Gastrocnemius medialis (tissue), 4 donors: ENCODE results near the gene TGFBR1. TPM values are rescaled to one million over a fixed set of nuclear protein-coding genes. Genes with fewer than 3 reads are reported as not detected.

Experiments used
- ATAC-seq, 2 donors: fragments of 150-250 bp; one replicate each; pipeline ENCODE4 v1.9.1; 2016
- DNase-seq, 2 donors: peaks; one replicate each; pipeline ENCODE4 v3.0.0-alpha.2; 2019
- H3K27ac ChIP-seq, 4 donors: fragments of 200-600 bp; sonication (generic); 1 replicate in 1 of 4; 2 replicates in 3 of 4; pipeline ENCODE4 v1.5.1; 2016 to 2018; ENCODE audit warnings: mild to moderate bottlenecking in 2 of 4, moderate library complexity in 1 of 4
- H3K27me3 ChIP-seq, 3 donors: fragments of 200-600 bp; sonication (generic) in 2 of 3; 1 replicate in 1 of 3; 2 replicates in 2 of 3; pipeline versions ENCODE4 v1.5.1 to v1.6.0; 2016 to 2019; ENCODE audit warnings: mild to moderate bottlenecking in 1 of 3, moderate library complexity in 1 of 3
- H3K36me3 ChIP-seq, 2 donors: fragments of 200-600 bp; sonication (generic) in 1 of 2; one replicate each; pipeline ENCODE4 v1.5.1; 2017 to 2018
- H3K4me1 ChIP-seq, 2 donors: fragments of 200-600 bp; sonication (generic) in 1 of 2; one replicate each; pipeline ENCODE4 v1.5.1; 2016 to 2017; ENCODE audit warnings: mild to moderate bottlenecking in 2 of 2
- H3K4me3 ChIP-seq, 4 donors: fragments of 200-600 bp; sonication (generic) in 3 of 4; 1 replicate in 1 of 4; 2 replicates in 3 of 4; pipeline ENCODE4 v1.5.1; 2016 to 2019; ENCODE audit warnings: mild to moderate bottlenecking in 2 of 4
- H3K9me3 ChIP-seq, 3 donors: fragments of 200-600 bp; sonication (generic) in 2 of 3; 1 replicate in 1 of 3; 2 replicates in 2 of 3; pipeline ENCODE4 v1.5.1; 2016 to 2019
- CTCF ChIP-seq, 5 experiments: fragments of 450-650 bp in 3 of 5; fragments of 200-600 bp in 2 of 5; sonication (generic) in 2 of 5; IDR thresholded peaks in 4 of 5; conservative IDR thresholded peaks in 1 of 5; 1 replicate in 4 of 5; 2 replicates in 1 of 5; pipeline ENCODE4 v1.5.1; 2016 to 2019; ENCODE audit warnings: antibody characterized with exemption in 5 of 5, mild to moderate bottlenecking in 3 of 5, moderate library complexity in 3 of 5
- POLR2A ChIP-seq, 2 donors: fragments of 450-650 bp; IDR thresholded peaks; one replicate each; pipeline ENCODE4 v1.6.1; 2017; ENCODE audit warnings: antibody characterized with exemption in 2 of 2, mild to moderate bottlenecking in 2 of 2, moderate library complexity in 2 of 2
- in situ Hi-C, 4 donors: fragments of 200-750 bp; cut with MboI; loops; one replicate each; pipeline versions ENCODE4 v1.15.0 to v1.8.0; 2017; ENCODE audit warnings: low sequenced_read_pairs in 4 of 4
- intact Hi-C: fragments of 100-400 bp; cut with DNase I; formaldehyde crosslinking; loops from one replicate; pipeline ENCODE4 v1.15.1; 2023; ENCODE audit warnings: low total_unique reads
- total RNA-seq, 4 donors: library from RNA; depleted of rRNA; stranded (reverse); fragments of >200 nt; gene quantifications; one replicate each; pipeline versions ENCODE4 v1.1.0 to v1.2.3, GENCODE V29; 2016

The TGFBR1 gene
- total RNA-seq, 4 donors from 2014 or later: 13.5 to 19.0 (median 14.3) TPM

DNA sequence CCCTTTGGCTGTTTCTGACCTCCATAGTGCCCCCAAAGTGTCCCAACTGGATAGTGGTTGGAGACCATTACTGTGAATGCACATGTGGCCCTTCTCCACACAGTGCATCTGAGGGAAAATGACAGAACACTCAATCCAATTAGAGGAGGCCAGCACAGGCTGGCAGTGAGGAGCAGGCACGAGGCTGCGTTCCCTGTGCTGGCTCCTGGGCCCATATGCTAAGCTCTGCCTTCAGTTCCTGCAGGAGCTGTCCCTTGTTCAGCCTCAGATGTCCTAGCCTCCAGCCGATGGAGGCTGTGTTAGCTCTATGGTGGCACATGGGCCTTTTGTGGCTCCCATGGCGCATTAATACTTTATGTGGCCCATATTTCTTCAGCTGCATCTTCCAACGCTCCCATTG lies 81.0 kb downstream of the TGFBR1 start:
- no peak for ATAC-seq
- Histone ChIP-seq H3K4me1 (peaks cover 0 to 7% of the 10 kb centered on the region in 2 donors), H3K27ac (no peak overlapping the region), H3K9me3 (no peaks in the 10 kb centered on the region), H3K36me3 (no peaks in the 10 kb centered on the region), H3K4me3 (no peak overlapping the region), H3K27me3 (no peaks in the 10 kb centered on the region)
- intact Hi-C loops: loop anchor here (10.0 kb wide), 2 partner anchors 79 to 629 kb away; no protein-coding TSS in a partner anchor
- in situ Hi-C loops: loop anchor here (25.0 kb wide), 4 partner anchors 626 to 1151 kb away; partner anchors contain the start of gene NR4A3 (in 2 of the 4)
- no peak for DNase-seq
- TF ChIP-seq POLR2A (IDR thresholded peaks at IDR 0.05) (no peak), CTCF (IDR thresholded peaks at IDR 0.05 in 4 of 5, conservative IDR thresholded peaks at IDR 0.05 in 1 of 5) (no peak)

DNA sequence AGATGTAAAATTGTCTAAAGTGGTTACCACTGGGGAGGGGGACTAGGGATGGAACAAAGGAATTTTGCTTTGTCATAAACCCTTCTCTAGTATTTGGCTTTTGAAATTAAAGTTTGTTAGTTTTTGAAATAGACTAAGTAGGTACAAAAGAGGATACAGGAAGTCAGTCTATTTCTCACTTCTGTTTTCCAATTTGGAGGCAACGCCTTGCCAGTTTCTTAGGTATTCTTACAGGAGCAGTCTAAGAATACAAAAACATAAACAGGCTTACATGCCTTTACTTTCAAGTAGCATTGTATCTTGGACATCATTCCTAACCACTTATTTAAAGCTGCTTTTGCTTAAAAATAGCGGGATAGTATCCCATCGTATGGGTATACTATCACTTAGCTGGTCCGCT lies 82.4 kb downstream of the TGFBR1 start:
- TF ChIP-seq POLR2A (IDR thresholded peaks at IDR 0.05) (no peak), CTCF (IDR thresholded peaks at IDR 0.05 in 4 of 5, conservative IDR thresholded peaks at IDR 0.05 in 1 of 5) (no peak)
- ATAC-seq: no peak
- peaks cover 0 to 7% of the 10 kb centered on the region in 2 donors for H3K4me1 ChIP-seq
- H3K27ac ChIP-seq: no peak overlapping the region
- in situ Hi-C loops: loop anchor here (25.0 kb wide), 4 partner anchors 625 to 1150 kb away; partner anchors contain the start of gene NR4A3 (in 2 of the 4)
- H3K36me3 ChIP-seq: no peaks in the 10 kb centered on the region
- no peaks in the 10 kb centered on the region for H3K9me3 ChIP-seq
- H3K27me3 ChIP-seq: no peaks in the 10 kb centered on the region
- no peak overlapping the region for H3K4me3 ChIP-seq
- DNase-seq: no peak
- intact Hi-C loops: loop anchor here (10.0 kb wide), 2 partner anchors 77 to 627 kb away; no protein-coding TSS in a partner anchor

DNA sequence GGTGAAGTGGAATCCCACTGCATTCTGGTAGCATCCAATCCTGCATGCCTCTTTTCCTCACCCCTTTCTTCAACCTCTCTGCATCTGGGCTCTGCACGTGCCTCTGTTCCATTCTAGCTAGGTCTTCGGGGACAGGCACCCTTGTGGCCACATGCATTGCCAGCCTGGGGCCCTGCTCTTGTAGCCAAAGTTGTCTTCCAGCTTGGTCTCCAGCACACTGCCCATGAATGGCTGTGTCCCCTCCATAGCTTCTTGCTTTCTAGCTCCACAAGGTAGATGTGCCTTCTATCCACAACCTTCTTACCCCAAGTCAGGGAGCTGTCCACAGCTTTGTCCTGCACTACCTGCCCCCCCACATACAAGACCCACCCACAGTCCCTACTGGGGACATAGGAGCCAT lies 84.3 kb downstream of the TGFBR1 start:
- H3K27me3 ChIP-seq: no peaks in the 10 kb centered on the region
- peaks cover 0 to 7% of the 10 kb centered on the region in 2 donors for H3K4me1 ChIP-seq
- no peak for DNase-seq
- H3K36me3 ChIP-seq: no peaks in the 10 kb centered on the region
- H3K4me3 ChIP-seq: no peak overlapping the region
- no peak for TF ChIP-seq CTCF (IDR thresholded peaks at IDR 0.05 in 4 of 5, conservative IDR thresholded peaks at IDR 0.05 in 1 of 5)
- TF ChIP-seq POLR2A (IDR thresholded peaks at IDR 0.05): no peak
- H3K27ac ChIP-seq: no peak overlapping the region
- in situ Hi-C loops (loop anchor here (25.0 kb wide), 4 partner anchors 623 to 1148 kb away; partner anchors contain the start of gene NR4A3 (in 2 of the 4)), intact Hi-C loops (loop anchor here (10.0 kb wide), 2 partner anchors 76 to 626 kb away; no protein-coding TSS in a partner anchor)
- H3K9me3 ChIP-seq: no peaks in the 10 kb centered on the region
- ATAC-seq: no peak

DNA sequence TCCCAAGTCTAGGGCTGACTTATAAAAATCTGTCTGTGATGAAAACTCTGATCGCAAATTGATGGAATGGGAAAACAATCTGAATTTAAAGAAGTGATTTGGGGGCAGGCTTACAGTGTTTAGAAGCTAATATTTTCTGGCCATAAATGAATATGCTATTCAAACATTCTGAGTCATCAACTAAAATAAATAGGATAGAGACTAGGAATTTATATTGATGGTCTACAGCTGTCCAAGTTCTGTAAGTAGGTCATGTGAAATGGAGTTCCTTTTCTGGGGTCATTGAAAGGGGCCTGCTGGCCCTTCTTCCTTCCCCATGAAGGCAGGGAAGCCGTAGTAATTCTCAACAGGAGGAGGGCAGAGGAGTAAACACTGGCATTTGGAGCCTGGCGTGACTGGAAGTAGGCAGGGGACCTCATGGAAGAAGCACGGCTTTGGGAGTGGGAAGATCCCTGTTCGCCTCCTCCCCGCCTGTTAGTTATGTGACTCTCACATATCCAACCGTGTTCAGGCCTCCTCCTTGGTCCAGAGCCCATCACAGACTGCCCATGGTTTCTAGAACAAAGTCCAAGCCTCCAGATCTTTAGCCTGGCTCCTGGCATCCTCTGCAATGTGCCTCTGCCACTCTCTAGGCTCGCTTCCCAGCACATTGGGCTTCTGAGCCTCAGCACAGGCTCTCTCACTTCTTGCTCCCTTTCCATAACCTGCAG lies 85.1 kb downstream of the TGFBR1 start:
- intact Hi-C loops: loop anchor here (10.0 kb wide), 2 partner anchors 75 to 625 kb away; no protein-coding TSS in a partner anchor
- TF ChIP-seq POLR2A (IDR thresholded peaks at IDR 0.05) (no peak), CTCF (IDR thresholded peaks at IDR 0.05 in 4 of 5, conservative IDR thresholded peaks at IDR 0.05 in 1 of 5) (no peak)
- Histone ChIP-seq H3K27me3 (no peaks in the 10 kb centered on the region), H3K4me1 (peaks cover 0 to under 1% of the 10 kb centered on the region in 2 donors), H3K9me3 (no peaks in the 10 kb centered on the region), H3K4me3 (no peak overlapping the region), H3K36me3 (no peaks in the 10 kb centered on the region), H3K27ac (no peak overlapping the region)
- no peak for DNase-seq
- no peak for ATAC-seq
- in situ Hi-C loops: loop anchor here (25.0 kb wide), 4 partner anchors 622 to 1147 kb away; partner anchors contain the start of gene NR4A3 (in 2 of the 4)
